Measurements from ENCODE around the gene CHSY1. TPM values are rescaled to one million over a fixed set of nuclear protein-coding genes. Genes with fewer than 3 reads are reported as not detected.
A peak's percentile ranks its signal among the peaks of the same experiment; 100 is the strongest.

CHSY1 gene
- total RNA-seq, 1 donor from 2014 or later = 28.0 TPM

DNA sequence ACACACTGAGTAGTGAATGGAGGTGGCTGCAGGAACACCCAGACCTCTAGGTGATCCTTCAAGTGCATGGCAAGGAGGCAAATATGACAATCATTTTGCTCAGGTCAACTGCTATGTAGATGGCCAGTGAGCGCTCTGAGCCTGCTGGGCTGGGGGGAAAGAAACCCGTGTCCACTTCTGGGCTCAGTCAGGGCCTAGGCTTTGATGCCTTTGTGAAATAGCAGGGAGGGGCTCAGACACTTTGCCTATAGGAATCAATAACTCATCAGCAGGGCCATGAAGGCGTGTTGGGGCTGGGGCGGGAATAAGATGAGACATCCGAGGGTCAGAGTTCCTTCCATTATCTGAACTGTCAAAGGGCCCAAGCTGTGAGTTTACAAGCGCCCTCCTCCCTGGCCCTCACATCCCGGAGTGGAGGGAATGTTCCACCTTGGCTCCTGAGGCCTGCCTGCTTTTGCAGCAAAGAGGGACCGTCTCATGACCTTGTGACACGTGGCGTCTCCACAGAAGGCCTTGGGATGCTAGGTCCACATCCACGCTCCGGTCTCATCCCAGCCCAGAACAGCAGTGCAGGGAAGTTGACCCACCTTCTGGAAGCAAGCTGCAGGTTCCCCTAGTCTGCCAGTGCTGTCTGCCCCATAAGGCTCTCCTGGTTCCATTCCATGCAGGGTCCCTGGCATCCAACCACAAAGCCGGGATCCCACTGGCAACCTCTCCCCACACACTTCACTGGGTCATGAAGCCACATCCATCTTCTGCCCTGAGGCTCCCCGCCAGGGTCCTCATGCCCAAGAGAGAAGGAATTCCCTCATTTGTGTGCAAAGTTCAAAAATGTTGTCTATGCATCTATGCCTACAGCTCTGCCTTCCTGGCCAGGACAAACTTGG lies 78.4 kb downstream of the CHSY1 start:
- H3K27ac ChIP-seq = no peak overlapping the region
- peaks cover 66% of the 10 kb centered on the region for H3K4me1 ChIP-seq
- H3K36me3 ChIP-seq = no peaks in the 10 kb centered on the region
- H3K9me3 ChIP-seq = no peaks in the 10 kb centered on the region
- intact Hi-C loops (cut with DNase I) = no loop called here
- no peak overlapping the region for H3K4me3 ChIP-seq
- TF ChIP-seq POLR2AphosphoS5 (IDR thresholded peaks at IDR 0.05; ENCODE audit: insufficient read depth in 1 of 2, low read depth in 1 of 2) = no peak
- TF ChIP-seq, protein P1, sequence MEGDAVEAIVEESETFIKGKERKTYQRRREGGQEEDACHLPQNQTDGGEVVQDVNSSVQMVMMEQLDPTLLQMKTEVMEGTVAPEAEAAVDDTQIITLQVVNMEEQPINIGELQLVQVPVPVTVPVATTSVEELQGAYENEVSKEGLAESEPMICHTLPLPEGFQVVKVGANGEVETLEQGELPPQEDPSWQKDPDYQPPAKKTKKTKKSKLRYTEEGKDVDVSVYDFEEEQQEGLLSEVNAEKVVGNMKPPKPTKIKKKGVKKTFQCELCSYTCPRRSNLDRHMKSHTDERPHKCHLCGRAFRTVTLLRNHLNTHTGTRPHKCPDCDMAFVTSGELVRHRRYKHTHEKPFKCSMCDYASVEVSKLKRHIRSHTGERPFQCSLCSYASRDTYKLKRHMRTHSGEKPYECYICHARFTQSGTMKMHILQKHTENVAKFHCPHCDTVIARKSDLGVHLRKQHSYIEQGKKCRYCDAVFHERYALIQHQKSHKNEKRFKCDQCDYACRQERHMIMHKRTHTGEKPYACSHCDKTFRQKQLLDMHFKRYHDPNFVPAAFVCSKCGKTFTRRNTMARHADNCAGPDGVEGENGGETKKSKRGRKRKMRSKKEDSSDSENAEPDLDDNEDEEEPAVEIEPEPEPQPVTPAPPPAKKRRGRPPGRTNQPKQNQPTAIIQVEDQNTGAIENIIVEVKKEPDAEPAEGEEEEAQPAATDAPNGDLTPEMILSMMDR (IDR thresholded peaks at IDR 0.05) = no peak
- no peak for TF ChIP-seq POLR2A (IDR thresholded peaks at IDR 0.05)
- no peaks in the 10 kb centered on the region for H3K27me3 ChIP-seq
- DNase-seq (ENCODE audit: extremely low spot score in 2 of 2) = no peak

DNA sequence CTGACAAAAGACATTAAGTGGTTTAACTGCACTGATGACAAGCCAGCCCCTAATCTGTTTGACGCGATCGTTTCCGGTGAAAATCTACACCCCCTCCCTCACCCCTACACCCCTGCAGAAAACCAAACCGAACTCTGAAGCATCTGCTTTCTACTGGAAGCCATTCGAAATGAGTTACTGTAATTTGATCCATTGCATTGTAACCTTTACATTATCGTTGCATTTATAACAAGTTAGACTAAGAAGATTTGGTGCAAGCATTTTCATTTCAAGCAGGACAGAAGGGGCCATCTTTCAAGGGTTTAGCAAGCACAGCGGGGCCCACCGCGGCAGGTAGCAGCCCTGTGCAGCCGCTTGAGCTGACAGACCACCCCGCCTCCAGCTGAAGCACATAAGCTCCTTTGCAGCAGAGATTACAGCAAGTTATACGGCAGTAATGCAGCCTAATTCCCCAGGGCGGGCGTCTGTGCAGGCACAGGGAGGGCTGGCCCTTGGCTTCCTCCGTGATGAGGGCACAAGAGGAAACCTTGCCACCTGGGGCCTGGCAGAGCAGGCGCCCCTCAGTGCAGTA lies 79.3 kb downstream of the CHSY1 start:
- peaks cover 72% of the 10 kb centered on the region for H3K4me1 ChIP-seq
- DNase-seq (ENCODE audit: extremely low spot score in 2 of 2) = no peak

DNA sequence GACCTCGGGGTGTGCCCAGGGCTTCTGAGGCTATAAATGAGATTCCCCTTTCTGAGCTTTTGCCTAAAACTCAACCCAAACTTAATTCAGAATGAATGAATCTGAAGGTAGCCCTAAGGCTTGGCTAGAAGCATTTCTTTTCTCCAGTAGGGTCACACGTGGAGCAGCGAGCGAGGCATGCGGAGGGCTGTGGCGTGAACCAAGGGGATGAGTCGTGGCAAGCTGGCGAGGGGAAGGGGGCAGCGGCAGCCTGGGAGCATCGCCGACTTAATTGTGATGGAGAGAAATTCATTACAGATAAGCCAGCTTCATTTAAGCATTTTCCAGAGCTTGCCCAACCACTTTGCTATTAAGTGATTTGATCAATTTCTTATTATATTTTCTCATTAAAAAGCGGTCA lies 79.9 kb downstream of the CHSY1 start:
- Histone ChIP-seq H3K27me3 (no peaks in the 10 kb centered on the region), H3K4me3 (no peak overlapping the region), H3K27ac (no peak overlapping the region), H3K9me3 (no peaks in the 10 kb centered on the region), H3K4me1 (peaks cover 72% of the 10 kb centered on the region), H3K36me3 (no peaks in the 10 kb centered on the region)
- no peak for DNase-seq (ENCODE audit: extremely low spot score in 2 of 2)
- intact Hi-C loops (cut with DNase I) = no loop called here
- no peak for TF ChIP-seq POLR2A (IDR thresholded peaks at IDR 0.05)
- no peak for TF ChIP-seq POLR2AphosphoS5 (IDR thresholded peaks at IDR 0.05; ENCODE audit: insufficient read depth in 1 of 2, low read depth in 1 of 2)
- TF ChIP-seq, protein P1 (IDR thresholded peaks at IDR 0.05) = no peak

More for the DNA sequence above, 79.3 kb downstream of the CHSY1 start:
- H3K27ac ChIP-seq = no peak overlapping the region
- H3K9me3 ChIP-seq = no peaks in the 10 kb centered on the region
- no peaks in the 10 kb centered on the region for H3K27me3 ChIP-seq
- H3K4me3 ChIP-seq = no peak overlapping the region
- TF ChIP-seq POLR2A (IDR thresholded peaks at IDR 0.05) = no peak
- TF ChIP-seq, protein P1 (IDR thresholded peaks at IDR 0.05) = no peak
- TF ChIP-seq POLR2AphosphoS5 (IDR thresholded peaks at IDR 0.05; ENCODE audit: insufficient read depth in 1 of 2, low read depth in 1 of 2) = no peak
- H3K36me3 ChIP-seq = no peaks in the 10 kb centered on the region
- intact Hi-C loops (cut with DNase I) = no loop called here

DNA sequence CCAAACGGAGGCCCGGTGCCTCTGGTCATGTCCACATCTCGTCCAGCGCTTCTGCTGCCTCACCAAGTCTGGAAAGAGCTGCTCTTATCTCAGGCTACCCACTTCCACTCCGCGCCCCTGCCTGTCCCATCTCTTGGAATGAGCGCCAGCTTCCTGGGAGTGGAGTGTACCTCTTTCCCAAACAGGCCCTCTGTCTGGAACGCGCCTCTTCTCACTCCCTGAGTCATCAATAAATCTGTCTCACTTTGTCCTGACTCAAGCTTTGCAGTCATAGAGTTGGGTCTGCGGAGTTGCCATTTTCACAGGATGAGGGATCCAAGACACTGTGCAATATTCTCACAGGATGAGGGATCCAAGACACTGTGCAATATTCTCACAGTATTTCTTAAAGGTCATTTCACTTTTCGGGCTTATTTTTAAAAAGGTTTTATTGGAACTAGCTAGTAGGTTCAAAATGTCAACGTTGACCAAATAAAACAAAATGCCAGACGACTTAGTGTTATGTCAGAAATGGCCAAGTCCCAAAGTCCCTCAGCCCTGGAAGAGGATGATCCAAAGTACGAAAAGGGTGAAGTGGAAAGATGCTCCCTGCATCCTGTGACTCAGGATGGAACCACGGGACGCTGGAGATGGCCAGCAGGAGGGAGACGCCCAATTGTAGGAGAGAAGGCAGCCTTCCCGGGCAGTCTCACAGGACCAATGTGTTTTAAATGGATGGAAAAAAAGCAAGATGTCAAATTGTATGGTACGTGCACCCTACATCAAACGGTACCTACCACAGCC lies 81.1 kb downstream of the CHSY1 start:
- peaks cover 72% of the 10 kb centered on the region for H3K4me1 ChIP-seq
- H3K27me3 ChIP-seq = no peaks in the 10 kb centered on the region
- TF ChIP-seq, protein P1 (IDR thresholded peaks at IDR 0.05) = no peak
- TF ChIP-seq POLR2AphosphoS5 (IDR thresholded peaks at IDR 0.05; ENCODE audit: insufficient read depth in 1 of 2, low read depth in 1 of 2) = peak; percentile 55 to 71
- peaks cover 4% of the 10 kb centered on the region for H3K9me3 ChIP-seq
- DNase-seq (ENCODE audit: extremely low spot score in 2 of 2) = peak in 1 of 2 donors; percentile 96
- H3K36me3 ChIP-seq = peaks cover 0 to 2% of the 10 kb centered on the region in 2 donors
- intact Hi-C loops (cut with DNase I) = no loop called here
- H3K27ac ChIP-seq = peak overlapping the region; percentile 82
- no peak overlapping the region for H3K4me3 ChIP-seq
